HG03521 (cell line): ENCODE measurements around the gene MPP4.
"Not testable (repeated sequence)": the region's sequence is repeated elsewhere in the genome, so short reads cannot be mapped to it uniquely, and the experiment has no call there.

Source experiments
- ATAC-seq: cut with Tn5 transposase; IDR thresholded peaks from one replicate; pipeline ENCODE4 v1.9.1; 2021; ENCODE audit warnings: mild to moderate bottlenecking, moderate library complexity; ENCODE audit not compliant: unreplicated experiment

Gene MPP4

GRCh38 chr2:201673546-201673945, 24.9 kb downstream of the MPP4 start:
- no peak for ATAC-seq

DNA sequence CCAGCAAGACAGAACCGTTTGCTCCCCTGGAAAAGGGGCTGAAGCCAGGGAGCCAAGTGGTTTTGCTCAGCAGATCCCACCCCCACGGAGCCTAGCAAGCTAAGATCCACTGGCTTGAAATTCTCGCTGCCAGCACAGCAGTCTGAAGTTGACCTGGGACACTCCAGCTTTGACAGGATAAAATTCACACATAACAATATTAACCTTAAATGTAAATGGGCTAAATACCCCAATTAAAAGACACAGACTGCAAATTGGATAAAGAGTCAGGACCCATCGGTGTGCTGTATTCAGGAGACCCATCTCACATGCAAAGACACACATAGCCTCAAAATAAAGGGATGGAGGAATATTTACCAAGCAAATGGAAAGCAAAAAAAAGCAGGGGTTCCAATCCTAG, 27.2 kb downstream of the MPP4 start:
- not testable (repeated sequence) for ATAC-seq

- no peak for ATAC-seq
Measured at GRCh38 chr2:201669865-201670264, 28.6 kb downstream of the MPP4 start.

GRCh38 chr2:201668402-201668910, 30.0 kb downstream of the MPP4 start:
- ATAC-seq: no peak

- no peak for ATAC-seq
Measured at GRCh38 chr2:201664334-201664733, 34.1 kb downstream of the MPP4 start.

DNA sequence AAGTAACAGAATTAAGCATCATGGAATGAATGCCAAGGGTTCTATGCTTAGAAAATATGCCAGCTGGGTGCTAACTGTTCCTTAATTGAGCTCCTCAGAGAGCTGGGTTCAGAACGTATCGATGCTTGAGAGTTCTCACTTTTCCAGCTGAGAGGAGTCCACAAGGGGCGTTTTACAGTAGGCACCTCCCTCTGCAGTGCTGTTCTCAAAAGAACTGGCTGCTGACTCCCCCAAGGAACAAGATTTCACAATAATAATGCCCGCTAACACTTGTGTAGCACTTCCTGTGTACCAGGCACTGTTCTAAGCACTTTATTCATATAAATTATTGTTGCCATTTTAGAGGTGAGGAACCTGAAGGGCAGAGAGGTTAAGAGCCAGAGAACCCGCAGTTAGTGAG, 37.1 kb downstream of the MPP4 start:
- ATAC-seq: no peak

DNA sequence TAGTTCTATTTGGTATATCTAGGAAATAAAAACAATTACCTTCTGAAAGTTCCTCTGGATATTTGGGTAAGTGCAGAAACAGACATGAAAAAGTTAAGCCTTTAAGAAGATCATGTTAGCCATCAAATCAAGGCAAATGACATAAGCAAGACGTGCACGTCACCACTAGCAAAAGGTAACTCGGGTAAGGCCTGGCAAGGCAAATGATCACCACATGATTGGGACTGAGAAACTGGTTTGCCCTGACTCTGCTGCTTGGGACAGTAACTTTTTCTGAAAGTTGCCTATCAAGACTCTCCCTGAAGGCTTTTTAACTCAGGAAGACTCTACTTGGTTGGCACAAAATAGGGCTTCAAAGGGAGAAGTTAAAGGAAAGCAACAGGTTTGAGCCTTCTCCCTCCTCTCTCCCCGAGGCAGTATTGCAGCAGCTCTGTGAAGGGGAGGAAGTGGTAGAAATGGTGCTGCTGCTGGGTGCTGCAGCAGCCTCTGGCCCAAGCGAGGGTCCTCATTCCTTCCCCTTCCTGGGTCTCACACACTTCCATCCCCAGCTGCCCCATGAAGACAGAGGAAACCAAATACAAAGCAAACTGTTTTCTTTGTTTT, 38.0 kb downstream of the MPP4 start:
- ATAC-seq: no peak

DNA sequence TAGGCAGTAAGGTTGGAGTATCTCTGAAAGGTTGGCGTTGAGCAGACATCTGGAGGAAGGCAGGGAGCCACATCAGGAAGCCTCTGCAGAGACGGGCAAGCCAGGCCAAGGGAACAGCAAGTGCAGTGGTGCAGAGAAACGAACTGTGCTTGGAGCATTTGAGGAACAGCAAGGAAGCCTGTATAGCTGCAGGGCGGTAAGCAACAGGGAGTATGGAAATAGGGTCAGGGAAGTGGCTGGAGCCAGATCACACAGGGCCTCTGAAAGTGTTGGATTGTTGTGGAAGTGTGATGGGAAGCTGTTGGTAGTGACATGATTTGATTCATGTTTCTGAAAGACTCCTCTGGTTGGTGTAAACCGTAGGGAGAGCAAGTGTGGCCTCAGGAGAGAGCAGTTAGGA, 41.7 kb downstream of the MPP4 start:
- ATAC-seq: no peak

DNA sequence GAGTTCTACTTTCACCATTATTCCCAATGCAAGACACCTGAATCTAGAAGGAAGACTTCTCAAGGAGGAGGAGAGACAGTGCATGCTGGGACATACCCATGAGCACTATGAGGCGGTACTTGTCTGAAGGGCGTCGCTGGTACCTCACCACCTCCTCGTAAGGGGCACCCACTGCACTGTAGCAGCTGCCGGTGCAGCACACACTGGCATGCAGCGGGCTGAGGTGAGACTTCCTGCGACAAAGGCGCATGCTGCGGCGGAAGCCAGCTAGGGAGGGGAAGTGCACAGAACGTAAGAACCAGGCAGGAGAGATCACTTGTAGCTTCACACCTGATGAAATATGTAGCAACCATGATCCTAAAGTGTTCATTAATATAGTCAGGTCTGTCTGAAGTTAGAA, 42.3 kb downstream of the MPP4 start:
- no peak for ATAC-seq

DNA sequence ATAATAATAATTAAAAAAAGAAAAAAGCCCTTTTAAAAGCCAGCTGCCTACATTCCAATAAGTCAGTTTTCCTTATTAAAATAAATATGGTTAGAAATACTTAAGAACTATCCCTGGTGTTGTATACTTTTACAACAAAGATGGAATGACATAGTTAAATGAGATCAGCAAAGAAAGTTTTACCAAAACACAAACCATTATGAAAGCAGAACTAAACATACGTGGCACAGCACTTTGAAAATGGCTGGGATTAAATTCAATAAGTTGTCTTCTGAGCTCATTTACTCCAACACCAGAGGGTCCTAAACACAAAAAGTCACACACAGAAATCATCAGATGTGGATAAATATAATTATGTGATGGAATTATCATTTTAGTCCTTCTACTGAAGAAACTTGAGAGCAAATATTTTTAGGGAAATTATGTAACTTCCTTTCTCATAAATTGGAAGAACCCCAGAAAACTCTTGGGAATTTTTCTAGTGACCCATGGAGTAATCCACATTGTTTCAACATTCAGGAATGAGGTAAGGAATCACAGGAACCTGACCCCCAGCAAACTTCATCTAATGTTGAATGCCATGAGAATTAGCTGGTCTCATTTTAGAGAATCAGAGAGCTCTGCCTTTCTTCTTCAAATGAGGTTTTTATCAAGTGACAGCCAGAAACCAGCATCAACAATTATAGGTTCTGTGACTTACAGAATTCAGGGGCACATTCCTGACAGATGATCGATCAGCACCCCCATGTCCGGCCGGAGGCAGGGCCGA, 43.6 kb downstream of the MPP4 start:
- ATAC-seq: no peak

DNA sequence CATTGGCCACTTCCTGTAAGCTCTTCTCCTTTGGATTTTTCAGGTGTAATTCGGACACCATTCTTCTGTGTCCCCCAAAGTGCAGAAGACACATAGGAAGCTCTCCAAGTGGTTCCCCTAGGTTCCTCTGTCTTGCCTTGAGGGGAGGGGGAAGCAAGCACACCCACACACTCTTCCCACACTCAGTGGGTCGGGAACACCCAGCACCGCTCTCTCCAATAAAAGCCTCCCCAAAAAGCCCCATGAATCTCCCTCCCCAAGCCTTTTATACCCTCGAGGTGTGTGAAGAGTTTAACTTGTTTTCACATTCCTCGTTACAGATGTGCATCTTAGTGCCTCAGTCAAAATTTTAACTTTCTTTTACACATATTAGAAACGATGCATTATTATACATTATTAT, 45.2 kb downstream of the MPP4 start:
- ATAC-seq: no peak

- no peak for ATAC-seq
Measured at GRCh38 chr2:201649442-201649841, 49.0 kb downstream of the MPP4 start.

DNA sequence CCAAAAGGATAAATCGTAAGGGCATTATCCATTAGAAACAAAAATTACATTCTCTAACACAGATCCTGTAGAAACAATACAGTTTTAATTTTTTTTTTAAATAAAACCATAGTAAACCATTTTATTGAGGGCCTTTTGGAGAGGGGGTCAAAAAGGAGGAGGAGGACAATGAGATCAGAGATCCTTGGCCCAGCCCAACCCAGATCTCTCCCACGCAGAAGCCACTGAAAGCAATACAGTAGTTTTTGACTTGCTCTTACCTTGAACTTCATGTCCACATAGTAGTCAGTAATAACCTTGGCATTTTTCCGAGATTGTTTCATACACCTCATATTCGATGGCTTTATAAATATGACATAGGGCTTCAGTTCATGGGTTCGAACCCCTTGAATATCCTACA, 51.0 kb downstream of the MPP4 start:
- ATAC-seq: no peak

- ATAC-seq: no peak
Measured at GRCh38 chr2:201644001-201644400, 54.4 kb downstream of the MPP4 start.

DNA sequence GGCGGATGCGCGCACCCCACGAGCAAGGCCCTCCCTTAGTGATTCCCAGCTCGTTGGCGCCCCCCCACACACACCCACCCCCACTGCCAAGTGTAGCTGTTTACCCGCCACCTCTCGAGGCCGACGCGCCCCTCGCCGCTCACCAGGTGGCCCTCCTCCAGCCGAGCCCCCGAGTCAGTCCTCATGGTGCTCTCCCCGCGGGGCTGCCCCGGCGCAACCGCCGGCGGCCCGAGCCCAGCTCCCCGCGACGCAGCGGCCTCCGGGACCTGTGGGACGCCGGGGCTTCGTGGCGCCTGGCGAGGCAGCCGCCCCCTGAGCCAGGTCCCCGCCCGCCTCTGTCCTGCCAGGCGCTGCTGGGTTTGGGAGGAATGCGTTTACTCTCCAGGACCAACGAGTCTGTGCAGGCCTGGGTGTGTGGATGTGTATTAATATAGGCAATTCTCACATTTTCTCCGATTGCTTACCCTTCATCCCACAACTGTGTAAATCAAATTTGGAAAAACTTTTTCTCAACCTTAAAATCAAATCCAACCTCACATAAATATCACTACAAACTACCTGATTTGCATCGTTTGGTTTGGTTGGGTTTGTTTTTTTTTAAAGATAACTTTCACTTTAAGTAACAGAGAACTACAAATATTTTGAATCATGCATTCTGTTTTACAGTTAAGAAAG, 55.1 kb downstream of the MPP4 start, which contains the start of gene TMEM237:
Gene TMEM237, minus strand, starts transcription at position 288 of the 675 bp plus-strand sequence. Its CDS starts 103 bp downstream, at position 185.
- peak; percentile 35 for ATAC-seq

DNA sequence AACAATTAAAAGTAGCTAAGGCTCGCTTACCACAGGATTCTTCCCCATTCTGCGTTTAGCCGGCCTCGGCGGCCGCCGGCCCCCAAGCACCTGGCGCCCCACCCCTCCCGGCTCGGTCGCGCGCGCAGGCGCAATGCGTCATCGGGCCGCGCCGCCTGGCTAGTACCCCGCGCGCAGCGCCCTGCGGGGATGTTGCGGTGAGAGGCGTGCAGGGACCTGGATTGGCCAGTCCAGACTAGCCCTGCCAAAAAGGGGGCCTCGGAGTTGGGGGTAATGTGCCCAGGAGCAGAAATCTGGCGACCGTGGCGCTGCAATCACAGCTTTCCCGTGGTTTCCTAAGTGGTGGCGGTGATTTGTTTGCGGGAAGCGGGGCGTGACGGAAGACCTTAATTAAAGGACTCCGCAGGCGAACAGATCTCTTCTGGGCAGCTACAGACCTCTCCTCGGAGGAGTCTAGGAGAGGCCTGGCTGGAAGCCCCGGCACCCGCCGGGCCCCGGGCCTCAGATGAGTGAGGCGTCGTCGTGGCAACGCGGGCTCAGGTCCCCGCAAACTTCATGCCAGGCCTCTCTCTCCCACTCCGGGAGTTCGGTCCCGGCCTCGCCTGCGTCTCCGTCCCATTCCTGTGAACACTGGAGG, 55.7 kb downstream of the MPP4 start:
- peak; percentile 82 for ATAC-seq

DNA sequence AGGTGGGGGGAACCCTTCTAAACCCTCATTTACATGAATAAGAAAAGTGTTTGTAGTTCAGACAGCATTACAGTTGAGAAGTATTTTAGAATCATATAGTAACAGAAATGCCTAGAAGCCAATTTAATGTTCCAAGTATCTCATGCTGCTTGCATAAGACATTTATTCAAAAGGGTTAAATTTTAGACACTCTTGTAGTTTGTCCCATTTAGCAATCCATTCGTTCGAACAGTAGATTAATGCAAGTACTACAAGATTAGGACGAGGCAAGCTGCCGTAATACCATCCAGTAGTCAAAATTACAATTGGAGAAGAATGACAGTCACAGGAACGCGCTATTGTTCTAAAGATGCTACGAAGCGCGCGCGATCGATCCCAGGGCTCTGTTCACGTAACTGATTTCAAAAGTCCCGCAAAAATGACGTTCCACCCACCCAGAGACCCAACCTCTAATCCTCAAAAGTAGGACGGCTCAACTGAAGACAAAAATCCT, 56.3 kb downstream of the MPP4 start:
- peak; percentile 26 for ATAC-seq

- ATAC-seq: no peak
Measured at GRCh38 chr2:201639205-201639604, 59.2 kb downstream of the MPP4 start.

GRCh38 chr2:201638326-201638725, 60.1 kb downstream of the MPP4 start:
- no peak for ATAC-seq

- no peak for ATAC-seq
Measured at GRCh38 chr2:201633661-201634249, 64.7 kb downstream of the MPP4 start.

DNA sequence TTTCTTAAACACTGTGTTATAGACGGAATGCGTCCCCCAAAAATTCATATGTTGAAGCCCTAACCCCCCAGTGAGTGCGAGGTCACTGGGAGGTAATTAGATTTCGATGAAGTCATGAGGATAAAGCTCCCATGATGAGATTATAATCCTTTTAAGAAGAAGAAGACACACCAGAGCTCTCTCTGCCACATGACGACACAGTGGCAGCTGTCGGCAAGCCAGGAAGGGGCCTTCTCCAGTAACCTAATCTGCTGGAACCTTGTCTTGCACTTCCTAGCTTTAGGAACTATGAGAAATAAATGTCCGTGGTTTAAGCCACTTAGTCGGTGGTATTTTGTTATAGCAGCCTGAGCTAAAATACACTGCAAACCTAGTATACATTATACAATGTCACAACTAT, 67.4 kb downstream of the MPP4 start:
- ATAC-seq: no peak
